ENCODE data around the gene PPP2R5A.

GRCh38 chr1:212367474-212368072, 82.4 kb downstream of the PPP2R5A start:
- TF ChIP-seq CTCF (IDR thresholded peaks at IDR 0.05) (no peak), POLR2AphosphoS5 (IDR thresholded peaks at IDR 0.05) (no peak), POLR2A (IDR thresholded peaks at IDR 0.05; ENCODE audit: low read depth) (no peak), EP300 (IDR thresholded peaks at IDR 0.05) (no peak)
